OCI-LY7 (cell line): ENCODE measurements around the gene FAT4.

Experiments
- CTCF ChIP-seq: fragments of 200-600 bp; sonication (generic); conservative IDR thresholded peaks from 2 replicates; pipeline ENCODE4 v1.5.1; 2014; ENCODE audit warnings: mild to moderate bottlenecking, antibody characterized with exemption, low read length, moderate library complexity, mixed read lengths
- EZH2phosphoT487 ChIP-seq: fragments of 200-600 bp; sonication (generic); IDR thresholded peaks from 2 replicates; pipeline ENCODE4 v1.6.1; 2018; ENCODE audit warnings: low read depth, borderline replicate concordance, mild to moderate bottlenecking, mixed run types, antibody characterized with exemption, low read length, moderate library complexity, mixed read lengths

DNA sequence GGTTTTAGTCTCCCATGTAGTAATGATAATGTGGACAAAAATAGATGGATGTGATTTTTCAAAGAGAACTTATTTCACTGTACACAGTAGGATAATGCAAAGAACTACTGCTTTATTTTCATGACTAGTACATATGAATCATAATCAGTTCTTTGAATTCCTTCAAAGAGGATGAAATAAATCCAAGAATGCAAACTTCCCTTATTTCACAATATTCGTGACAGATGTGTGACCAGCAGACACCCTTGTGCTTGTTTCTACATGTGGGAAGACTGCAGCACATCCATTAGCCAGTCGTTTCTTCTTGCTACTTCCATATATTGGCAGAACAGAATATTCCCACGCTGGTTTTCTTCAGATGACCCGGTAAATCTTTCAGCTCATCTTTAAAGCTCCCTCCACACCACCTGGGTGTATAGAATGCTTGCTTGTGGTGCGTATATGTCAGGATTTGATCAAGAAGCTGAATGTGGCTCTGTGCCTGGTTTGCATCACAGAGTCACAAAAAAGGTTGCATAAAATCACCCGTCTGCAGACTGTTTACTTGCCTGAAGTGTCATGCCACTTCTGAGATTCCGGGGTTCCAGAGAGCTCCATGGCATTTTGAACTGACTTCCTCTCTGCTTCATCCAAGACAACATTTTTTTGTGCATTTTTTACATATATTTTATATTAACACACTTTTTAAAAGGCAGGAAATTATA, 47.7 kb upstream of the FAT4 start:
- TF ChIP-seq CTCF (no peak), EZH2phosphoT487 (no peak)
